Measurements from ENCODE around the gene TMEM196.

DNA sequence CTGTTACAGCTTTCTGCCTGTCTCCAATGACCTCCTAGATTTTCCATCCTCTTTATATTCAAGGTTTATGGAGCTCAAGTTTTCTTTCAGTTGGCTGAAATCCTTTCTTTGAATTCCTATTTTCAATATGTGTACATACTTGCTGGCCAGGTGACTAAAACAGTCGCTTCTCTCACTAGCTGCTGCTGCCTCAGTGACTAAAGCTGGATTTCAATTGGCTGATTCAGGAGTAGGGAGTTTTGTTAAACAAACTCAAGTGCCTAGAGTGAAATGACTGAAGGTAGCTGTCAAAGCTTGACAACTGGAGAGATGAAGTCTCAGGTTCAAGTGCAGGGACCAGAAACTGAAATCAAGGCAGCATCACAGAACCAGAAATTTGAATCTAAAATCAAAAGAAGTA, 57.9 kb downstream of the TMEM196 start:
- no peak for TF ChIP-seq EZH2 (IDR thresholded peaks at IDR 0.05)
- TF ChIP-seq POLR2AphosphoS5 (IDR thresholded peaks at IDR 0.05; ENCODE audit: borderline replicate concordance, low read depth, low read length), result no peak
- no peak for TF ChIP-seq FOXP2 (optimal IDR thresholded peaks at IDR 0.05; ENCODE audit: control extremely low read depth, extremely low read length, insufficient read depth)
